Transverse colon (tissue), 4 donors: ENCODE data around the gene CD276.

Experiments used
- EP300 ChIP-seq: sonication (generic); formaldehyde crosslinking; IDR thresholded peaks from one replicate; pipeline ENCODE4 v1.6.1; 2017; ENCODE audit warnings: antibody characterized with exemption, low read depth
- POLR2A ChIP-seq: fragments of 450-650 bp; IDR thresholded peaks from one replicate; pipeline ENCODE4 v1.6.1; 2016; ENCODE audit warnings: antibody characterized with exemption, mild to moderate bottlenecking, moderate library complexity
- POLR2AphosphoS5 ChIP-seq, 3 donors: sonication (generic); formaldehyde crosslinking; IDR thresholded peaks; one replicate each; pipeline ENCODE4 v1.6.1; 2016; ENCODE audit warnings: antibody characterized with exemption in 3 of 3
- TF ChIP-seq, protein P1 (sequence below), 5 experiments: fragments of 200-600 bp in 3 of 5; fragments of 450-650 bp in 2 of 5; sonication (generic) in 3 of 5; IDR thresholded peaks; 1 replicate in 2 of 5; 2 replicates in 3 of 5; pipeline ENCODE4 v1.5.1; 2016 to 2017; ENCODE audit warnings: antibody characterized with exemption in 5 of 5, inconsistent platforms in 3 of 5, mild to moderate bottlenecking in 2 of 5, moderate library complexity in 1 of 5

DNA sequence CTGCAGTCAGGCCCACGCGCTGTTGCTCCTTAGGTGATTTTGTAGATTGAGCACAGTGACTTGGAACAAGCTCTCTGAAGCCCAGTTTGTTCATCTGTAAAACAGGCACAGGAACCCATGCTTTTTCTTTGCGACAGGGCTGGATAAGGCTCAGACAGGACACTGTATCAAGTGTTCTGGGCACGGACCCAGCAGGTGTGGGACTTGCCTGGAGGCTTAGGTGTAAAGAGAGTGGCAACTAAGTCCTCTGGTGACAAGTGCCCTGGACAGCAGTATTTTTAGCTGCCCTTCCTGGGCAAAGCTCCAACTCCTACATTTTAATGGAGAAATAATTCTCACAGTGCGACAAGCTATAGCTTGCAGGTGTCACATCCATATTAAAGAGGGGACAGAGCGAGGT lies 32.2 kb downstream of the CD276 start:
- TF ChIP-seq, protein P1, sequence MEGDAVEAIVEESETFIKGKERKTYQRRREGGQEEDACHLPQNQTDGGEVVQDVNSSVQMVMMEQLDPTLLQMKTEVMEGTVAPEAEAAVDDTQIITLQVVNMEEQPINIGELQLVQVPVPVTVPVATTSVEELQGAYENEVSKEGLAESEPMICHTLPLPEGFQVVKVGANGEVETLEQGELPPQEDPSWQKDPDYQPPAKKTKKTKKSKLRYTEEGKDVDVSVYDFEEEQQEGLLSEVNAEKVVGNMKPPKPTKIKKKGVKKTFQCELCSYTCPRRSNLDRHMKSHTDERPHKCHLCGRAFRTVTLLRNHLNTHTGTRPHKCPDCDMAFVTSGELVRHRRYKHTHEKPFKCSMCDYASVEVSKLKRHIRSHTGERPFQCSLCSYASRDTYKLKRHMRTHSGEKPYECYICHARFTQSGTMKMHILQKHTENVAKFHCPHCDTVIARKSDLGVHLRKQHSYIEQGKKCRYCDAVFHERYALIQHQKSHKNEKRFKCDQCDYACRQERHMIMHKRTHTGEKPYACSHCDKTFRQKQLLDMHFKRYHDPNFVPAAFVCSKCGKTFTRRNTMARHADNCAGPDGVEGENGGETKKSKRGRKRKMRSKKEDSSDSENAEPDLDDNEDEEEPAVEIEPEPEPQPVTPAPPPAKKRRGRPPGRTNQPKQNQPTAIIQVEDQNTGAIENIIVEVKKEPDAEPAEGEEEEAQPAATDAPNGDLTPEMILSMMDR (IDR thresholded peaks at IDR 0.05) = no peak
- TF ChIP-seq EP300 (no peak), POLR2A (no peak), POLR2AphosphoS5 (IDR thresholded peaks at IDR 0.05) (no peak)
